PC-9 (cell line): ENCODE data around the gene UBE2M. TPM values are rescaled to one million over a fixed set of nuclear protein-coding genes. Genes with fewer than 3 reads are reported as not detected.

Experiments
- BruUV-seq: library from RNA; stranded (reverse); fragments of 400-500 nt; replicated peaks from 2 replicates; lab custom pipeline; 2021; lab: Mats Ljungman, UMichigan
- CTCF ChIA-PET: fragments of 300-600 bp; sonication (Branson Sonifier 250); formaldehyde crosslinking; loops from one replicate; lab custom pipeline; 2022; ENCODE audit warnings: antibody characterized with exemption; lab: Charles Lee
- POLR2A ChIA-PET: fragments of 300-600 bp; sonication (Branson Sonifier 250); formaldehyde crosslinking; loops from one replicate; lab custom pipeline; 2022; ENCODE audit warnings: antibody characterized with exemption; ENCODE audit not compliant: unreplicated experiment; lab: Charles Lee
- DNase-seq, 2 experiments: peaks; one replicate each; pipeline versions ENCODE4 v3.0.0 to v3.0.0-alpha.2; 2015 to 2022; ENCODE audit warnings: mixed read lengths in 1 of 2
- H2AFZ ChIP-seq: fragments of 200-600 bp; sonication (generic); 2 replicates; pipeline ENCODE4 v1.8.1; 2017; ENCODE audit warnings: antibody characterized with exemption
- H3F3A ChIP-seq: fragments of 200-600 bp; sonication (generic); 2 replicates; pipeline ENCODE4 v1.8.1; 2017; ENCODE audit warnings: antibody characterized with exemption, mild to moderate bottlenecking, low read depth; ENCODE audit not compliant: insufficient read depth
- H3K27ac ChIP-seq: fragments of 200-600 bp; sonication (generic); 2 replicates; pipeline ENCODE4 v1.6.1; 2016; ENCODE audit warnings: mixed run types
- H3K27me3 ChIP-seq: fragments of 200-600 bp; sonication (generic); 2 replicates; pipeline ENCODE4 v1.6.1; 2016; ENCODE audit warnings: low read depth, mixed run types; ENCODE audit not compliant: insufficient read depth
- H3K36me3 ChIP-seq: fragments of 200-600 bp; sonication (generic); 2 replicates; pipeline ENCODE4 v1.6.1; 2016; ENCODE audit warnings: low read depth, mixed run types
- H3K4me1 ChIP-seq: fragments of 200-600 bp; sonication (generic); replicated peaks from 2 replicates; pipeline ENCODE4 v1.6.1; 2016; ENCODE audit warnings: mixed run types; ENCODE audit not compliant: insufficient read depth
- H3K4me2 ChIP-seq: fragments of 200-600 bp; sonication (generic); 2 replicates; pipeline ENCODE4 v1.6.1; 2017; ENCODE audit warnings: mixed run types
- H3K4me3 ChIP-seq: fragments of 200-600 bp; sonication (generic); 2 replicates; pipeline ENCODE4 v1.6.1; 2016; ENCODE audit warnings: mixed run types
- H3K79me2 ChIP-seq: fragments of 200-600 bp; sonication (generic); 2 replicates; pipeline ENCODE4 v1.6.1; 2017; ENCODE audit warnings: low read depth, mixed run types
- H3K9me2 ChIP-seq: fragments of 200-600 bp; sonication (generic); 2 replicates; pipeline ENCODE4 v1.8.1; 2017; ENCODE audit warnings: mild to moderate bottlenecking; ENCODE audit not compliant: insufficient read depth
- H3K9me3 ChIP-seq: fragments of 200-600 bp; sonication (generic); 2 replicates; pipeline ENCODE4 v1.8.1; 2016; ENCODE audit warnings: low read depth; ENCODE audit not compliant: insufficient read depth
- H4K20me1 ChIP-seq: fragments of 200-600 bp; sonication (generic); 2 replicates; pipeline ENCODE4 v1.8.1; 2017; ENCODE audit not compliant: insufficient read depth
- CTCF ChIP-seq: fragments of 200-600 bp; sonication (generic); conservative IDR thresholded peaks from 2 replicates; pipeline ENCODE4 v1.6.1; 2017; ENCODE audit warnings: mixed run types, antibody characterized with exemption, mild to moderate bottlenecking, moderate library complexity
- EZH2 ChIP-seq: fragments of 200-600 bp; sonication (generic); IDR thresholded peaks from 2 replicates; pipeline ENCODE4 v1.8.0; 2017; ENCODE audit warnings: antibody characterized with exemption, low read depth
- intact Hi-C: fragments of 100-400 bp; cut with micrococcal nuclease; formaldehyde crosslinking; loops from one replicate; pipeline ENCODE4 v1.10.0; 2022; ENCODE audit not compliant: unreplicated experiment
- total RNA-seq: library from RNA; stranded (reverse); gene quantifications from 2 replicates; pipeline ENCODE4 v1.2.3, GENCODE V29; 2021

The UBE2M gene
- total RNA-seq, 1 experiment from 2014 or later: not detected

GRCh38 chr19:58519355-58520256 lies 38.8 kb downstream of the UBE2M start, which contains the start of gene ZBTB45:
Gene ZBTB45 (minus strand): TSS chr19:58519810. CDS start chr19:58517673, 2,137 bp downstream.
- Histone ChIP-seq H3K4me2 (peak within 1 kb of the TSS; percentile 95), H3K36me3 (no peaks in the 10 kb centered on the region), H3K27me3 (no peaks in the 10 kb centered on the region), H3F3A (peaks cover 14% of the 10 kb centered on the region; the same call in 1 of the 2 replicates), H2AFZ (peak within 1 kb of the TSS; percentile 92), H4K20me1 (no peaks in the 10 kb centered on the region), H3K9me3 (no peaks in the 10 kb centered on the region), H3K4me3 (peak within 1 kb of the TSS; percentile 83), H3K9me2 (no peaks in the 10 kb centered on the region), H3K27ac (peak within 1 kb of the TSS; percentile 68), H3K4me1 (peaks cover 10% of the 10 kb centered on the region), H3K79me2 (peaks cover 18% of the 10 kb centered on the region)
- peak; percentile 83 to 92 for DNase-seq
- ChIA-PET CTCF (interaction anchor here (0.6 to 1.6 kb wide), 4 partner anchors 193 to 1415 kb away, joined by 3 to 6 read pairs (median 4); partner anchors contain the start of gene ZSCAN22), POLR2A (interaction anchor here (0.7 to 1.4 kb wide), 3 partner anchors 35 to 157 kb away, joined by 3 to 8 read pairs (median 3); partner anchors contain the start of genes CHMP2A and ZNF497)
- no TSS peak for BruUV-seq
- TF ChIP-seq EZH2: no peak
- peak; percentile 67 for TF ChIP-seq CTCF
- intact Hi-C loops: loop anchor here (1.0 to 5.0 kb wide), 7 partner anchors 43 to 1417 kb away; partner anchors contain the start of genes ZNF274, ZNF446, ZNF544 and ZSCAN22

DNA sequence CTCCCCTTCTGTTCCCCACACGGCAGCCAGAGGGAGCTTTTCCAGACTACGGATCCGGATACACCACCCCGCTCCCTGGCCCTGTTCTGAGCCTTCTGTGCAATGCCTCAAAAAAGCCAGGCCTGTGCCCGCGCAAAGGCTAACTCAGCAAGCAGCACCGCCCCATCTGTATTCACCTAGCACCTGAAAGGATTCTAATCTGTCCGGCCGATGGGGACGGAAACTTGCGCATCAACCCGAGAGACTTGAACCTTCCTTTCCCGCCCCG lies 39.4 kb downstream of the UBE2M start:
- peaks cover 18% of the 10 kb centered on the region for H3K79me2 ChIP-seq
- DNase-seq: peak in 1 of 2 experiments; percentile 59
- H3K36me3 ChIP-seq: no peaks in the 10 kb centered on the region
- CTCF ChIA-PET: interaction anchor here (1.0 to 1.6 kb wide), 2 partner anchors 192 to 517 kb away, joined by 3 to 4 read pairs; partner anchors contain the start of gene ZSCAN22
- H3K4me3 ChIP-seq: peak overlapping the region; percentile 83
- peaks cover 10% of the 10 kb centered on the region for H3K4me1 ChIP-seq
- H2AFZ ChIP-seq: peak overlapping the region; percentile 92
- POLR2A ChIA-PET: interaction anchor here (0.6 to 1.4 kb wide), 4 partner anchors 110 to 299 kb away, joined by 3 to 9 read pairs (median 6); partner anchors contain the start of genes ZNF497 and ZNF584
- peaks cover 14% of the 10 kb centered on the region; the same call in 1 of the 2 replicates for H3F3A ChIP-seq
- intact Hi-C loops: loop anchor here (1.0 to 5.0 kb wide), 6 partner anchors 43 to 1417 kb away; partner anchors contain the start of genes ZNF274, ZNF446, ZNF544 and ZSCAN22
- TF ChIP-seq CTCF (0 out of 2 replicates have a peak, but pooled peaks have one; percentile 48), EZH2 (no peak)
- H3K27me3 ChIP-seq: no peaks in the 10 kb centered on the region
- peak overlapping the region; percentile 68 for H3K27ac ChIP-seq
- H3K9me2 ChIP-seq: no peaks in the 10 kb centered on the region
- H3K9me3 ChIP-seq: no peaks in the 10 kb centered on the region
- BruUV-seq: no TSS peak
- H4K20me1 ChIP-seq: no peaks in the 10 kb centered on the region
- peak overlapping the region; percentile 95 for H3K4me2 ChIP-seq
